OCI-LY1 (cell line): ENCODE measurements around the gene IRAK3.

ENCODE experiments used
- EZH2 ChIP-seq: fragments of 200-600 bp; sonication (generic), shearing (Covaris generic); IDR thresholded peaks from 2 replicates; pipeline ENCODE4 v1.8.0; 2017; ENCODE audit warnings: borderline replicate concordance, mixed run types, mild to moderate bottlenecking, antibody characterized with exemption, low read length, moderate library complexity, mixed read lengths
- TF ChIP-seq, protein P1 (sequence below): fragments of 200-600 bp; sonication (generic), shearing (Covaris generic); IDR thresholded peaks from 2 replicates; pipeline ENCODE4 v1.5.1; 2017; ENCODE audit warnings: mild to moderate bottlenecking, antibody characterized with exemption, low read length, moderate library complexity, mixed read lengths

DNA sequence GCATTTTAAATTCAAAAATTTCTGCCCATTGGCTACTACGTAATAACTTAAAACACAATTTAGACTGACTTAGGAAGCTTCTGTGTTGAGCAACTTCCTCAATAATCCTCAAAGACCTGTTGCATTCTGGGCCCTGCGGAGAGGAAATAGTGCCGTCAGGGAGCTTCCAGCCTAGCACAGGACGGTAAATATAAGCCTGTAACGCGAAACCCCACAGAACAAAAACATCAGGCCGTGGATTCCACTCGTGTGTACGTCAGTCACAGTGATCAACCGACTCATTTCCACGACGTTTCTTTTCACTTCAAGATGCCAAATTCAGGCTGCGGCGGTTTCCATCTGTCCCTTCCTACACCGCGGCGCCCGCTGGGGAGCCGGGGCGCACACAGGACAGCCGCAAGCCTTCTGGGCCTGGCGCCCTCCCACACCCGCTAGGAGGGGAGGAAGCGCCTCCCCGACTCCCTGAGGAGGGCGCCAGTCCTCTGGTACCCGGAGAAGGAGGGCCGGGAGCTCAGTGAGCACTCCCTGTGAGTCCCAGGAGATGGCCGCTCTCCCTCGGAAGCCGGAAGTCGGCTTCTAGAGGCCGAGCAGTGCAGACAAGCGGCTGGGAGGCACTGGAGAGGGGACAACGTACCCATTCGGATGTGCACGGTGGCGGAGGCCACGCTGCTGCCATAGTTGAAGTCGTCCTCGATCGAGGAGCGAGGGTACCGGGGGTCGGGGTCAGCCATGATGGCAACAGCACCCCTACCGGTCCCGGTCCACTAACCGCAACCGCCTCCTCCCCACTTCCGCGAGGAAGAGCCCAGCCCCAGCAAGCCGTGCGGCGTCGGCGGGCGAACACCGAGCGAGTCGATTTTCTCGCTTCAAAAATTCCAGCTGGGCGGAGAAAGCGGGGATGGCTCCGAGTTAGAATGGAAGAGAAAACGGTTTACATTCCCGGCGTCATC, 19.5 kb upstream of the IRAK3 start, which contains the start of gene TMBIM4:
- no peak for TF ChIP-seq EZH2
- TF ChIP-seq, protein P1, sequence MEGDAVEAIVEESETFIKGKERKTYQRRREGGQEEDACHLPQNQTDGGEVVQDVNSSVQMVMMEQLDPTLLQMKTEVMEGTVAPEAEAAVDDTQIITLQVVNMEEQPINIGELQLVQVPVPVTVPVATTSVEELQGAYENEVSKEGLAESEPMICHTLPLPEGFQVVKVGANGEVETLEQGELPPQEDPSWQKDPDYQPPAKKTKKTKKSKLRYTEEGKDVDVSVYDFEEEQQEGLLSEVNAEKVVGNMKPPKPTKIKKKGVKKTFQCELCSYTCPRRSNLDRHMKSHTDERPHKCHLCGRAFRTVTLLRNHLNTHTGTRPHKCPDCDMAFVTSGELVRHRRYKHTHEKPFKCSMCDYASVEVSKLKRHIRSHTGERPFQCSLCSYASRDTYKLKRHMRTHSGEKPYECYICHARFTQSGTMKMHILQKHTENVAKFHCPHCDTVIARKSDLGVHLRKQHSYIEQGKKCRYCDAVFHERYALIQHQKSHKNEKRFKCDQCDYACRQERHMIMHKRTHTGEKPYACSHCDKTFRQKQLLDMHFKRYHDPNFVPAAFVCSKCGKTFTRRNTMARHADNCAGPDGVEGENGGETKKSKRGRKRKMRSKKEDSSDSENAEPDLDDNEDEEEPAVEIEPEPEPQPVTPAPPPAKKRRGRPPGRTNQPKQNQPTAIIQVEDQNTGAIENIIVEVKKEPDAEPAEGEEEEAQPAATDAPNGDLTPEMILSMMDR, result peak; percentile 31; the same call in 1 of the 2 replicates
